ENCODE results near the gene CEBPZ.
"Not testable (repeated sequence)": the region's sequence is repeated elsewhere in the genome, so short reads cannot be mapped to it uniquely, and the experiment has no call there.

Gene CEBPZ

GRCh38 chr2:37223131-37223530, 8.3 kb downstream of the CEBPZ start:
- no peak for TF ChIP-seq CTCF (IDR thresholded peaks at IDR 0.05; ENCODE audit: borderline replicate concordance, control extremely low read depth, extremely low read depth, insufficient read depth, missing control alignments)
- in situ Hi-C loops (cut with MboI; ENCODE audit: low sequenced_read_pairs, unreplicated experiment) = no loop called here
- no peak for DNase-seq (ENCODE audit: low spot score)

- in situ Hi-C loops (cut with MboI; ENCODE audit: low sequenced_read_pairs, unreplicated experiment) = no loop called here
- no peak for DNase-seq (ENCODE audit: low spot score)
- TF ChIP-seq CTCF (IDR thresholded peaks at IDR 0.05; ENCODE audit: borderline replicate concordance, control extremely low read depth, extremely low read depth, insufficient read depth, missing control alignments) = no peak
These were observed 12.3 kb downstream of the CEBPZ start for GRCh38 chr2:37219046-37219445.

- no peak for DNase-seq (ENCODE audit: low spot score)
- no peak for TF ChIP-seq CTCF (IDR thresholded peaks at IDR 0.05; ENCODE audit: borderline replicate concordance, control extremely low read depth, extremely low read depth, insufficient read depth, missing control alignments)
- in situ Hi-C loops (cut with MboI; ENCODE audit: low sequenced_read_pairs, unreplicated experiment) = no loop called here
These were observed 16.1 kb downstream of the CEBPZ start for GRCh38 chr2:37215250-37215649.

GRCh38 chr2:37211939-37212338, 19.5 kb downstream of the CEBPZ start:
- in situ Hi-C loops (cut with MboI; ENCODE audit: low sequenced_read_pairs, unreplicated experiment) = no loop called here
- no peak for DNase-seq (ENCODE audit: low spot score)
- TF ChIP-seq CTCF (IDR thresholded peaks at IDR 0.05; ENCODE audit: borderline replicate concordance, control extremely low read depth, extremely low read depth, insufficient read depth, missing control alignments) = no peak

GRCh38 chr2:37211212-37211611, 20.2 kb downstream of the CEBPZ start:
- no peak for TF ChIP-seq CTCF (IDR thresholded peaks at IDR 0.05; ENCODE audit: borderline replicate concordance, control extremely low read depth, extremely low read depth, insufficient read depth, missing control alignments)
- in situ Hi-C loops (cut with MboI; ENCODE audit: low sequenced_read_pairs, unreplicated experiment) = no loop called here
- DNase-seq (ENCODE audit: low spot score) = no peak

GRCh38 chr2:37206760-37207159, 24.6 kb downstream of the CEBPZ start:
- in situ Hi-C loops (cut with MboI; ENCODE audit: low sequenced_read_pairs, unreplicated experiment); DNase-seq (ENCODE audit: low spot score): not testable (repeated sequence)

- TF ChIP-seq CTCF (IDR thresholded peaks at IDR 0.05; ENCODE audit: borderline replicate concordance, control extremely low read depth, extremely low read depth, insufficient read depth, missing control alignments) = no peak
- in situ Hi-C loops (cut with MboI; ENCODE audit: low sequenced_read_pairs, unreplicated experiment) = no loop called here
- DNase-seq (ENCODE audit: low spot score) = no peak
These were observed 25.6 kb downstream of the CEBPZ start for GRCh38 chr2:37205689-37206341.

GRCh38 chr2:37205071-37205661, 26.2 kb downstream of the CEBPZ start:
- DNase-seq (ENCODE audit: low spot score); in situ Hi-C loops (cut with MboI; ENCODE audit: low sequenced_read_pairs, unreplicated experiment): not testable (repeated sequence)
